Panc1 (cell line): Measurements from ENCODE around the gene MIA2.
A peak's percentile ranks its signal among the peaks of the same experiment; 100 is the strongest.

Source experiments
- CTCF ChIP-seq: fragments of 450-650 bp; IDR thresholded peaks from 2 replicates; pipeline ENCODE4 v1.5.1; 2017; ENCODE audit warnings: mild to moderate bottlenecking
- POLR2AphosphoS5 ChIP-seq: IDR thresholded peaks from 2 replicates; pipeline ENCODE4 v1.6.1; 2012; ENCODE audit warnings: mild to moderate bottlenecking, low read depth, low read length, moderate library complexity
- SIN3A ChIP-seq: IDR thresholded peaks from 2 replicates; pipeline ENCODE4 v1.6.1; 2012; ENCODE audit warnings: low read depth, mild to moderate bottlenecking, low read length, moderate library complexity, borderline replicate concordance; ENCODE audit not compliant: insufficient read depth

GRCh38 chr14:39368261-39368959 lies 134.7 kb downstream of the MIA2 start:
- peak; percentile 62 for TF ChIP-seq CTCF
- TF ChIP-seq SIN3A: no peak
- no peak for TF ChIP-seq POLR2AphosphoS5
